GM19455 (cell line): ENCODE measurements around the gene APOA5.
"Not testable (repeated sequence)": the region's sequence is repeated elsewhere in the genome, so short reads cannot be mapped to it uniquely, and the experiment has no call there.

ENCODE experiments used
- ATAC-seq: cut with Tn5 transposase; IDR thresholded peaks from one replicate; pipeline ENCODE4 v1.9.1; 2021; ENCODE audit not compliant: unreplicated experiment

Gene APOA5

DNA sequence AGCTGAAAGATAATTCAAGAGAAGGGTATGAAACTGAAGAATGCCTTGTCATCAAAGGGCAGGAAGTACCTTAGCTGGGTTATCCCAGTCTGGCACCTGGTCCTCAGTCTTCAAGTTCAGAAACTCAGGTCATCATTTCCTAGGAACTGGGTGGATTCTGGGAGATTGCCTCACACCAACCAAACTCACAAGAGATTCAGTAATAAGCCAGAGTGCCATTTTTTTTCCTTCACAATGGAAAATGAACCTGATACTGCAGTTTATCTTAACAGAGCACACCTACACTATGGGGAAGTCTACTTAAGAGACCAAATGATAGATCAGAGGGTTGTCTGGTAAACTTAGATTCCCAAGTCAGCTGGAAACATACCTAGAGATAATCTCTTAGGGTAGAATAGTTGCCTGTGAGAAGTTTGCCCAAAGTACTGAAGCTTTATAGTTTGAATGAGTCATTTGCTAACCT, 15.1 kb downstream of the APOA5 start:
- no peak for ATAC-seq

DNA sequence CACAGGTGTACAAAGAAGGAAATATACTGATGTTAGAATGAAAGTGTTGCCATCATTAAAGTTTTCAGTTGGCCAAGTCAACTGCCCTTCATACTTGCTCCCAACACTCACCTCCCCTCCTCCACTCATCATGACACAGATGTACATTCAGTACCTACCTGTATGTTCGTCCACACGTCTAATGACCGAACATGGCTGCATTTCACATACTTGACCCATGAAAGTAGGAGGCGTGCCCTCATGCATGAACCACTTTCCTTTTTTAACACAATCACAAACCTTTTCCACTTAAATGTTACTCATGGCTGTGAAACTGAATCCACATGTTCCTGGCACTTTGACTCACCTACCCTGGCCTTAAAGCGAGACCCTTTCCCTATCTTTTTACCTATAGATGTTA, 15.7 kb downstream of the APOA5 start:
- ATAC-seq: no peak

DNA sequence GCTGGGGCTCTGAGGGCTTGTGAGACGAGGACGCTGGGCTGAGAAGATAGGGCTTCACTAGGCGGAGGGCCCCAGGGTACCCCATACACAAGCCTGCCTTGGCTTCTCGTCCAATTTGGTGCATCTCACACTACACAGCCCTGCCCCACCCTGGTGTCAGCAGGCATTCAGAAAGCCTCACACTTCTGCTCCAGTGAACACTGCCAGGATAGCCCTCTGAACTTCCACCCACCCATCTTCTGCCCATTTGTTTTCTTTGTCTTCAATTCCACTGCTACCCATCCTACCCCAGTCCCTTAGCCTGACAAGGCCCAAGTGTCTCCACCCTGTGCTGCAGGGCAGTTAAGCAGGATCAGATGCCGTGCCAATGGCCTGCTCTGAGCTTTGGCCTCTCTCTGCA, 17.0 kb downstream of the APOA5 start:
- no peak for ATAC-seq

DNA sequence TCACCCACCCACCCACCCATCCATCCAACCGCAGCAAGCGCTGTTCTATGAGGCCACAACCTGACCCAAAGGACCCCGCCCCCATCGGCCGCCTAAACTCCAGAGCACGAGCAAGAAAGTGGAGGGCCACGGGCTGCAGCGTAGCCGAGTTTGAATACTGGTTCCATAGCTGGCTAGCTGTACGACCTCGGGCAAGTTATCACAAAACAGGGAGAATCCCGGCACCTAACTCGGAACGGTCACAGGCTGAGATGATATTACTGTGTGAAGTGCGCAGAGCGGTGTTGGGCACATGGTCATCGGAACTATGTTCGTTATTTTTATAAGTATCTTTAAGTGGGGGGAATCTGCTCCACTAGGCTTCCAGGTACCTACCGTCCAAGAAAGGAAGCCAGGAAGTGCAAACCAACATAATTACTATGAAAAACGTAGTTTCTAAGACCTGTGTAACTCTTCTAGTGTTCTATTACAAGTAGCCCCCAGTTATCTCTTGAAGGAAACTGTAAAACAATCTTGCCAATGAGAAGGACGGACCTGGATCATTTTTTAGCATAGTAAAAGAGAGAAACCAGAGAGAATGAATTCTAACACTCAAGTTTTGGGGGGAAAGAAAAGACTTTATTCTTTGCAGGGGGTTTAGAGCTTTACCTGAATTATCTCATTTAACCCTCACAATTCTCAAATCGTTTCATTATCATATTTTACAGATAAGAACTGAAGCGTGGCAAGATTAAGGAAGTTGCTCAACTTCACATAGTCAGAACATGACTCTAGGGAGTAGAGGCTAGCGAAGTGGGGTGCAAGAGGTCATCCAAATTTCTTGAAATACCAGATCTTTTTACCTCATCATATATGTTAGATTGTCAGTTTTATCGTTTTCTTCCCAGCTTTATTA, 18.2 kb downstream of the APOA5 start:
- ATAC-seq: peak; percentile 42

DNA sequence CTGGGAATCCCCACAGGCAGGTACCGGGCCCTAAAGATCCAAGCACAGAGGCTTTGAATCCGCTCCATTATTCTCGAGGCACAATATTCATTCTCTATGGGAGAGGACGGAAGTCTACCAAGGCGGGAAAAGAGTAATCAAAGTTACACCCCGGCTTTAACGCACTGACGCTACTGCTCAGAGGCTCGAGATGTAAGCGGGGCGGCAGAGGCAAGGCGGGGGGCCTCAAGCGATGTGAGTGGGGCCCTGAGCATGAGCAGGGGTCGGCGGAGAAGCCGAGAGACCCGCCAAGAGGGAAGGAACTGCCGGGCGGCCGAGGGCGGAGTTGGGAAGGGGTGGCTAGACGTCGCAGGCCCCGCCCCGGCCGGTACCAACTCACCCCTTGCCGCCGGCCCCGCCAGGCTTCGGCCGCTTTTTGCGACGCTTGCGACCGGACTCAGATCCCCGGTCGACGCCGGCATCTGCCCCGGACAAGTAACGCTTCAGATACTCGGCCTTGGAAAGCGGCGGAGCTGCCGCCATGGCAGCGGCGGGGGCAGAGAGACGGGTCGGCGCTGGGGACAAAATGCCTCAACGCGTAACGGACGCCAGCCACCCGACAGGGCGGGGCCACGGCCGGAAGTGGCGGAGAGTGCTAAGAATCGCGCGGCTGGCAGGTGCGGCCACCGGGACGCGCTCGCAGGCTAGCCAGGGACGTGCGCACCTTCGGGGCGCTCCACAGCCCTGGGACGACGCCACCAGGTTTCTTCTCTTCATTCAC, 19.1 kb downstream of the APOA5 start, which contains the start of gene BUD13:
TSS of gene BUD13 (minus strand) at position 545 of the 760 bp plus-strand sequence. CDS start at position 522, 23 bp downstream.
- ATAC-seq: peak; percentile 83

DNA sequence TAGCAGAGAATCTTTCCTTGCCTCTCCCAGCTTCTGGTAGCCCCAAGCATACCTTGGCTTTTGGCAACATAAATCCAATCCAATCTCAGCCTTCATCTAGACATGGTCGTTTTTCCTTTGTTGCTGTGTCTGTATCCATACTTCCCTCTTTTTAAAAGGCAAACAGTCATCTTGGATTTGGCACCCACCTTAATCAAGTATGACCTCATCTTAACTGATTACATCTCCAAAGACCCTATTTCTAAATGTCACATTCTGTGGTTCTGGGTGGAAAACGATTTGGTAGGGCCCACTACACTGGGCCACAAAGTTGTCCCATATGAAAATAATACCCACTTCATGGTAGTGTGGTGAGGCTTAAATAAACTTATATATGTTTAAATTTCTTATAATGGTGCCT, 19.7 kb downstream of the APOA5 start:
- ATAC-seq: no peak

DNA sequence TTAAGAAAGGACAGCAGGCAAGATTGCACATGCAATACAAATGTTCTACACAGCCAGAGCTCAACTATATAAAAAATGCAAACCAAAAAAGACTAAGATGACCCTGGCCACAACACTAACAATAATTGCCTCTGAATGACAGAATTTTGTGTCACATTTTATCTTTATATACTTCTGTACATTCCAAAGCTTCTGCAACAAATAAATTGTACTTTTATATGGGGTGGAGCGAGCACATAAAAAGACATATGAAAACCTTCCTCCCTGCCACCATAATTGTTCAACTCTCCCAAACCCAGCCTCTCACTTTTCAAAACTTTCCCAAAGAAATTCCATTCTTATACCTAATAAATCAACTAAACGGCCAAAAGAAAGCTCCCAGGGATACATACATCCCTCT, 29.5 kb downstream of the APOA5 start:
- ATAC-seq: no peak

DNA sequence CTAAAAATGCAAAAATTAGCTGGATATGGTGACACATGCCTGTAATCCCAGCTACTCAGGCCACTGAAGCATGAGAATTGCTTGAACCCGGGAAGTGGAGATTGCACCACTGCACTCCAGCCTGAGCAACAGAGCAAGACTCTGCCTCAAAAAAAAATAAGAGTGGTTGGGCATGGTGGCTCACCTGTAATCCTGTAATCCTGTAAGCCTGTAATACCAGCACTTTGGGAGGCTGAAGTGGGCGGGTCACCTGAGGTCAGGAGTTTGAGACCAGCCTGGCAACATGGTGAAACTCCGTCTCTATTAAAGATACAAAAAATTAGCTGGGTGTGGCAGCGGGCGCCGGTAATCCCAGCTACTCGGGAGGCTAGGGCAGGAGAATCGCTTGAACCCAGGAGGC, 35.6 kb downstream of the APOA5 start:
- ATAC-seq: not testable (repeated sequence)

DNA sequence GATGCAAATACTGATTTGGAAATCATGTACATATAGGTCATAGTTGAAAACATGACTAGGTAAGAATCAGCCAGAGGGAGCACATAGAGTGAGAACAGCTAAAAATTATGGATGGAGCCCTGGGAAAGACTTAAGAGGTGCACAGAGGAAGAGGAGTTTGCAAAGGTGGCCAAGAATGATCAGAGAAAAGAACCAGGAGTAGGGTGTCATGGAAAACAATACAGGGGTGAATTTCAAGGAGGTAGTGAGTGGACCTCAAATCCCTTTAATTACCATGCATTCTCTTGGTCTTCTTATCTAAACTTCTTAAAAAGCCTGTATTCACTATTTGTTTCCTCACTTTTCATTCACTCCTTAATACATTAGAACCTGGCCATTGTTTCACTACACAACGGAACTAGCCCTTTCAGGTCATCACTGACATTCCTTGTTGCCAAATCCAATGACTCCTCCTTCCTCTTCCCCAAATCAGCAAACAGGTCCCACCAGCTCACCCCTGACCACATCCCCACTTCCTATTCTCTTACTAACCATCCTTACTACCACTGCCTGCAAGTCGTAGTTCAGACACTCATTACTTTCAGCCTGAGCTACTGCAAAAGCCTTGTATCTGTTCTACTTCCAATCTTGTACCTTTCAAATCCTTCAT, 41.5 kb downstream of the APOA5 start:
- ATAC-seq: no peak

DNA sequence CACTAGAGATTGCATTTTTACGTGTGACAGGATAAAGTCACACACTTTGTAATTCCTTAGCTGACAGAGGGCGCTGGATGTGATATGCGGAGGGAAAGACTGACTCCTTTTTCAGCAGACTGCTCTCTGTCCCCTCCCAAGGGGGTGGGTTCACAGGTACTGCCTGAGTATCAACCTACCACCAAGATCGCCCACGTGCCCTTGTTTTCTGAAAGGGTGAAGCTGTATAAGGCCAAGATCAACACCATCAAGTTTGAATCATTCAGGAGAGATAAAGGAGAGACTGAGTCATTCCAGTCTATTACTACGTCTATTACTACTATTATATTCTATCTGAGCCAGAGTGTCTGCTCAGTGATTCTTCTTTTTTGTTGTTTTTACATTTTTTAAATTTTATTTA, 49.6 kb downstream of the APOA5 start:
- ATAC-seq: no peak

DNA sequence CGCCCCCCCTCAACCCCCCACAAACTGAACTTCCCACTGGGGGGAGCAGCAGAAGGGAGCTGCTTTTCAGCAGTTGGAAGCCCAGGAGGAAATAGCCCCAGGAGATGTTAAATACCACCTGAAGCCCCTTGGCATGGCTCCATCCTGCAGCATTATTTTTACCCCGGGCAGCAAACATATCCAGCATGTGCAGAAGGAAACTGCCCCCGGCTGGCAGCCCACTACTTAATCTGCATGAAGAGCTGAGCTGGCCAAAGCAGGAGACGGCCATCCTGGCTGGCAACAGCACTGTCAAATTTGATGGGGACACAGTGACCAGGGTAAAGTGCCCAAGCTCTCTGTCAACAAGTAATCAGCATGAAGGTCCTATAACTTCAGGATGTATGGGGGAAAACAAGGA, 50.9 kb downstream of the APOA5 start:
- ATAC-seq: no peak
